Fibroblast of peridontal ligament (primary cell): ENCODE data around the gene RAB18.
A peak's percentile ranks its signal among the peaks of the same experiment; 100 is the strongest.
"Not testable (repeated sequence)": the region's sequence is repeated elsewhere in the genome, so short reads cannot be mapped to it uniquely, and the experiment has no call there.

Experiments used
- DNase-seq: peaks from one replicate; pipeline ENCODE4 v3.0.0-alpha.2; 2010; ENCODE audit errors: extremely low read depth

The RAB18 gene

DNA sequence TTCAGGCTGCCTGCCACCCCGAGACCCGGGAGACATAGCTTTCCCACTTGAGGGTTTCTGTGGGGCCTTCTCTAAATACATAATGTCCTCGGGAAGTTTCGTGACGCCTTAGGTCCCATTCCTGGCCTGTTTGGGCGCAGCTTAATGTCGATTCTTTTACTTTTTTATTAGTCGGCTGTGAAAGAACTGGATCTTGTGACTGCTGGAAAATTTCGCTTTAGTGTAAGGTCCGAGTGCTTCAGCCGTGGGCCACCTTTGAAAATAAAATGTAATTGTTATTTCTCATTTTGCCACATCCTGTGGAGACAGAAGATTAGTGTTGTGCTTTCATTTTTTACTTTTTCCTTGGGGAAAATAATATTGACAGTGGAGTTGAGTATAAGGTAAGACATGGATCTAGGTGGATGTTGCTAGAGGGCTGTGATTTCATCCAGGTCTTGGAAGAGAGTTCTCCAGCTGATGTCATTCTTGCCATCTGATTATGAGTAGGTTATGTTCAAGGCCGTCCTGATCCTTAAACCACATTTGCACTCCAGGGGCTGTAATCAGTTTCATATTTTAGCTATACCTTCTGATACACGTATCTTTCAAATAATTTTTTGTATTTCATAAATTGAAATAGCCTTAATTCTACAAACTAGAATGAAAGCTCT lies 830 bp downstream of the RAB18 start:
- peak; percentile 56 for DNase-seq

DNA sequence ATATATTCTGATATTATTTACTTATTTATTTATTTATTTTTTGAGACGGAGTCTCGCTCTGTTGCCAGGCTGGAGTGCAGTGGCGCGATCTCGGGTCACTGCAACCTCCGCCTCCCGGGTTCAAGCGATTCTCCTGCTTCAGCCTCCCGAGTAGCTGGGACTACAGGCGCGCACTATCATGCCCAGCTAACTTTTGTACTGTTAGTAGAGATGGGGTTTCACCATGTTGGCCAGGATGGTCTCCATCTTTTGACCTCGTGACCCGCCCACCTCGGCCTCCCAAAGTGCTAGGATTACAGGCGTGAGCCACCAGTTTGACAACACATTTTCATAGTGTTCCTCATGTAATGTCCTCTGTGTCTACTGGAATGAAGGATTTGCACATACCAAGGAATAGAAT lies 1.4 kb downstream of the RAB18 start:
- not testable (repeated sequence) for DNase-seq

DNA sequence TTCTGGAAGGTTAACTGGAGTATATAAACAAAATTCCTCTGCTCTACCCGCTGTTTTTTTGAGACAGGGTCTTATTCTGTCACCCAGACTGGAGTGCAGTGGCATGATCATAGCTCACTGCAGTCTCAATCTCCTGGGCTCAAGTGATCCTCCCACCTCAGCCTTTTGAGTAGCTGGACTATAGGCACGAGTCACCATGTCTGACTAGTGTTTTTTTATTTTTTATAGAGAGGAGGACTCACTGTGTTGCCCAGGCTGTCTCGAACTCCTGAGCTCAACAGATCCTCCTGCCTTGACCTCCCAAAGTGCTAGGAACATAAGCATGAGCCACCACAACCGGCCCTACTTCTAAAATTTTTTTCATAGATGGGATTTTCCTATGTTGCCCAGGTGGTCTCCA lies 2.2 kb downstream of the RAB18 start:
- DNase-seq = no peak

DNA sequence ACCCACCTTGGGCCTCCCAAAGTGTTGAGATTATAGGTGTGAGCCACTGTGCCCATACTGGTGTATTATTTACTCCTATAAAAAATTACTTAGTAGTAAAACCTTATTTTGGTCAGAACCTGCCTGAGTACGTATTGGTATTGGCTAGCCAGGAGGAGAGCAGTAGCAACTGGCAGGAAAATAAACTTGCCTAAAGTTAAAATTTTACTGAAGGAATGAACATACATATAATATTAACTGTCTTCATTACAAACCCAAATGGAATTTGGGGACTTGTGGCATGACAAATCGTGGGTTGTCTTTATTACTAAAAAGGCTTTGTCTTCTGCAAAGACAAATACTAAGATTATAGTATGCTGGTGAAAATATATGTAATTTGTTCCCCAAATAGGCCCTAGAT lies 8.4 kb downstream of the RAB18 start:
- no peak for DNase-seq

- peak; percentile 76 for DNase-seq
Observed at GRCh38 chr10:27513451-27514191, 9.5 kb downstream of the RAB18 start.

GRCh38 chr10:27514243-27514642 lies 10.1 kb downstream of the RAB18 start:
- no peak for DNase-seq

- DNase-seq = no peak
Observed at GRCh38 chr10:27518261-27518660, 14.2 kb downstream of the RAB18 start.

DNA sequence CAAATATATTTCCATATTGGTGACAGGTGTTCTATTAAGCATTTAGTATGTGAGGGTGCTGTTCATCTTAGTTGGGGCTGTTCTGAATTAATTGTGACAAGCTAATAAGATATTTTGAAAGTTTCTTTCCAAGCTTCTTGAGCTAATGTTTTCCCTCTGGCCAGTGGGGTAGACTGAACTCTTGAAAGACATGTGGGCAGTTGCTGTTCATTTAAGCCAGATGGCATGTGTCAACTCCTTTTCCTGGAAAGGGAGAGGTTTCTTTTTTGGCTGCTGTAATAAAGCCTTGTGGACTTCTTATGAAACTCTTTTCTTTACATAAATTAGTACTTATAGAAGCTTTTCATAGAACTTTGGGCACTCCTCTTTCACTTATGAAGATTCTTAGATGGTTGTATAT lies 21.7 kb downstream of the RAB18 start:
- DNase-seq = peak; percentile 91

DNA sequence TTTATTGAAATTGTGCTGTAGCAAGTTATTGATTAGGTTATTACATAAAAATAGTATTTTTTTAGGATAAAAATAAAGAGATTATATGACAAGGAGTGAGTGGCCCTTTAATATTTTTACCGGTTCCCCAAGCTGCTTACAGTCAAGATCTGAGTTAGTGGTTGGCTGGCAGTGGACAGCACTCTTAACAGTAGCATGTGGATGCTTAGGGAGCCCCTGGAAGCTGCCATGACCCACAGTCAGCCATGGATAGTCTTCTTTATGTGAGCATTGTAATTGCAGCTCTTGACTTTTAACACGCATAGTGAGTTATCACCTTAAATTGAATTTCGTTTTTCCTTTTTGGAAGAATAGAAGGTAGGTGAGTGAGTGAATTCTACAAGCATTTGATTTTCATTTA lies 22.1 kb downstream of the RAB18 start:
- no peak for DNase-seq

GRCh38 chr10:27527666-27528295 lies 23.7 kb downstream of the RAB18 start:
- DNase-seq = peak; percentile 40

DNA sequence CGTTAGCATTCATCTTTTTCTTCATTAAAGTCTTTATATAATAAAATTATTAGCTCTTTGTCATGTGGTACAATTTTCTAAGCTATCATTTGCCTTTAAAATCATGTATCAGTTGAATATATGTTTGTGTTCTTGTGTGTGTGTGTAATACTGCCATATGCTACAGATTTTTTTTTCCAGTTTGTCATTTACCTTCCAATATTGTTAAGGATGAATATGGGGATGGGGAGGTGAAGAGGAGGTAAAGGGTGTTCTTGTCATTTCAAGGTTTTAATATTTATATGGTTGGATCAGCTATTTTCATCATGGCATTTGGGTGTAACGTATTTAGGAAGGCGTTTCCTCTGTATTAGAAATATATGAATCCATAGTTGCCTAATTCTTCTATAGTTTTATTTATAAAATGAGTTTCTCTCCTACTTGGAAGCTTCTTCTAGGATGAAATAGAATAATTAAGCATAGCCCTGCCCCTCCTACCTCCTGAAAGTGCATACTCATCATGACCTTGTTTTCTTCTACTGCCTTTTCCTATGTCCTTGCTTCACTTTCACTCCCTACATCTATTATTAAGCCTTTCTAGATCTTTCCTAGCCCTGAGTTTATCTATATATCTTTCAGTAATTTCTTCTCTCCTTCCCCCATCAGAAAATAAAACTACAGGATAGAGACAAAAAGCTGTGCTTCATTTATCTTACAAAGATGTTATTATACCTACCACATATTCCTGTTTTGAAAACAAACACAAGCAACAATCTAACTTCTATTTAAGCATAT lies 25.1 kb downstream of the RAB18 start:
- peak; percentile 48 for DNase-seq

- no peak for DNase-seq
Observed at GRCh38 chr10:27530477-27530876, 26.4 kb downstream of the RAB18 start.

DNA sequence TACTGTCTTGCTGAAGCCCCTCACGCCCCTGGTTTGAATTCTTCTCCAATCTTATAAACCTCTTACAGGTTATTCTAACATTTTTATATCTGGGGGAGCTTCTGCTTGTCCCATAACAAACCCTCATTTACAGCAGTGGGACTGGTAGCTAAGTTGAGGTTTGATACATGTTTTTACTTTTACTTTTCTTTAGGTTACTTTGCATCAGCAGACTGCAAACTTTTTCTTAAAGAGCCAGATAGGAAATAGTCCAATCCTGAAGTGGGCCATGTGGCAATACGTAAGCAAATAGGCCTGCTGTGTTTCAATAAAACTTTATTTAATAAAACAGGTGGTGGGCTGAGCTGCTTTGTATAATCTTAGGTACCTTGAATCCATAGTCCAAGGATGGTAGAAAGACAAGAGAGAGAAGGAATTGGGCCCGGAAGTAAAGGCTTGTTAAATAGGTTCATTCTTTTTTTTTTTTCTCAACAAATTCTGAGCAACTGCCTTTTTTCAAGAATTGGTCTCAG lies 27.3 kb downstream of the RAB18 start:
- DNase-seq = no peak

GRCh38 chr10:27534161-27534700 lies 30.1 kb downstream of the RAB18 start:
- DNase-seq = no peak

- no peak for DNase-seq
Observed at GRCh38 chr10:27535317-27535716, 31.2 kb downstream of the RAB18 start.

DNA sequence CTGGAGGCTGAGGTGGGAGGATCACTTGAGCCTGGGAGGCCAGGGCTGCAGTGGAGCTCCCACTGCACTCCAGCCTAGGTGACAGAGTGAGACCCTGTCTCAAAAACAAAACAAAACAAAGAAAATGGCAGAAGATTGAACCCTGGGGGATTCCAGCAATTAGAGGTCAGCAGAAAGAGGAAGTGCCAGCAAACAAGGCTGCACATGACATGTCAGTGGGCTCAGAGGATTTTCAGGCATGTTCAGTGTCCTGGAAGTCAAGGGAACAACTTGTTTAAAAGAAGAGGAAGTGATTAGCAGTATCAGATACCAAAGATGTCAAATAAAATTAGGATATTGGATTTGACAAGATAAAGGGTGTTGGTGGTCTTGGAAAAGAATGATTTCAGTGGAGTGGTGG lies 32.3 kb downstream of the RAB18 start:
- no peak for DNase-seq

- DNase-seq = no peak
Observed at GRCh38 chr10:27537166-27537565, 33.1 kb downstream of the RAB18 start.

DNA sequence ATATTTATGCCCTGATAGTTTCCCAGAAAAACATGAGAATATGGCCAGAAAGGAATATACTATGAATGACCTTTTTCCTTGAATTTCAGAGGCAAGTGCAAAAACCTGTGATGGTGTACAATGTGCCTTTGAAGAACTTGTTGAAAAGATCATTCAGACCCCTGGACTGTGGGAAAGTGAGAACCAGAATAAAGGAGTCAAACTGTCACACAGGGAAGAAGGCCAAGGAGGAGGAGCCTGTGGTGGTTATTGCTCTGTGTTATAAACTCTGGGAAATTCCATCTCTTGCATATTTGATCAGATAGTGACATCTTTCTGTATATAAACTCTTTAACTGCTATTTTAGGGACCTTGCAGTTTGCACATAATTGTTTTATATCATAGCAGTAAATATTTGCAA lies 33.7 kb downstream of the RAB18 start:
- no peak for DNase-seq

- no peak for DNase-seq
Observed at GRCh38 chr10:27540672-27541071, 36.6 kb downstream of the RAB18 start.

DNA sequence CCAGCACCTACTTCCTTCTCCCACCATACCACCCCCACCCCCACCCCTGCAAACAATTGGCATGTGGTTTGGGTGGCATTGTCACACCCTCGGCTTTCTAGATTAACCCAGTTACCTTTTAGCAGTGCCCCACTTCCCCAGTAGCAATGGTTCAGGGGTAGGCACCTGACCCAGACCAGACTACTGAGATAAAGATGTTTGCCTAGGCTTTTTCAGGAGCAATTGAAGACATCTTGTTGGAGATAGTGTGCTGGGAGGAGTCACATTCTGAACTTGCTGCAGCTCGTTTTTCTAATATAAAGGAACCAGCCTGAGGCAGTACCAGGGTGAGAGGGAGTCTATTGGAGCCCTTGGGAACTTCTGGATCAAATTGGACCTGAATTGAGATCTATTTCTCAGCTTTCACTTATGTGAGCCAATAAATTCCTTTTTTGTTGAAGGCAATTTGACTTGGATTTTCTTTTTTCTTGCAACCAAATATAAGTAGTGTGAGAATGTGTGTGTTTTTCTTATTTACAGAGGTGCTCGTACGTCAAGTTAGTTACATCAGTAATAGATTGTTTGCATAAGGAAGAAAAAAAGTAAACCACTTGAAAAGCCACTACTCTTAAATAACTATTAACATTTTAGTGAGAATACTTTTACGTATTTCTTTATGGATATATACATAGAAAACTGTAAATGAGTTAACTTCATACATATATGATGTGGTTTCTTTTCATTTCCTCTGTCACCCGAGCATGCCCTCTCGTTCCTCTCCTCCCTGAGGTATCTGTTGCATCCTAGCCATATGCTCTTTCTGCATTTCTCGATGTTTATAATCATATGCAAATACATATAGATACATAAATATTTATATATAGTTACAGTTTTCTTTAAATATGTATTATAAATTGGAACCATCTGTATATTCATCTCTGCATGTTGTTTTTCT lies 38.0 kb downstream of the RAB18 start:
- DNase-seq = no peak

DNA sequence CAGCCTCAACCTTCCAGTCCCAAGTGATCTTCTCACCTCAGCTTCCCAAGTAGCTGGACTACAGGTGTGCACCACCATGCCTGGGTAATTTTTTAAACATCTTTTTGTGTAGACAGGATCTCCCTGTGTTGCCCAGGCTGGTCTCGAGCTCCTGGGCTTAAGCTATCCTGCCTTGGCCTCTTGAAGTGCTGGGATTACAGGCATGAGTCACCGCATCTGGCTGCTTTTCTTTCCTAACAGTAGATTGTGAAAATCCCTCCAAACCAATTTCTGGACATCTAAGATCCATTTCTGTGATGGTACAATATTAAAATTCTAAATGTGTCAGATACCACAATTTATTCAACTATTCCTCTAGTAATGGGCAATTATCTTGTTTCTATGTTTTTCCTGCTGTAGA lies 38.7 kb downstream of the RAB18 start:
- peak; percentile 80 for DNase-seq
